Hematopoietic multipotent progenitor cell treated with erythropoietin and hydrocortisone succinate and interleukin-3 and kit ligand, for 8 days (in vitro differentiated cells): ENCODE data around the gene TMEM164.

Experiments
- DNase-seq: peaks from one replicate; pipeline ENCODE4 v3.0.0-alpha.2; 2015

Gene TMEM164

DNA sequence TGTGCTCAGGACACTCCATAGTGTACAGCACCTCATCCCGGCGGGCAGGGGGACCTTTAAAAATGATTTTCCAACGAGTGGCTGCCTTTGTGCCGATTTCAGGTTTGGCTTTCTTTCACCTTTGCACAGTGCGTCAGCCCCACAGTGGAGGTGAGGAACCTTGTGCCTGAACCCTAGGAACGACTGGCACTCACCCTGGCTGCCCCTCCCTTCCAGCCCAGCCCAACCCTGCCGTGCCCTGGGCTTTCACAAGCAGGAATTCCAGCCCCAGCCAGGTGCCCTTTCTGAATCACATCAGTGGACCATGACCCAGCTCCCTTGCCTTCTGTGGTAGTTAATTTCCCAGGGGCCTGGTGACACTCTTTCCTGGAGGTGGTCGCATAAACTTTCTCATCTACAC, 1.3 kb downstream of the TMEM164 start:
- DNase-seq, result no peak

DNA sequence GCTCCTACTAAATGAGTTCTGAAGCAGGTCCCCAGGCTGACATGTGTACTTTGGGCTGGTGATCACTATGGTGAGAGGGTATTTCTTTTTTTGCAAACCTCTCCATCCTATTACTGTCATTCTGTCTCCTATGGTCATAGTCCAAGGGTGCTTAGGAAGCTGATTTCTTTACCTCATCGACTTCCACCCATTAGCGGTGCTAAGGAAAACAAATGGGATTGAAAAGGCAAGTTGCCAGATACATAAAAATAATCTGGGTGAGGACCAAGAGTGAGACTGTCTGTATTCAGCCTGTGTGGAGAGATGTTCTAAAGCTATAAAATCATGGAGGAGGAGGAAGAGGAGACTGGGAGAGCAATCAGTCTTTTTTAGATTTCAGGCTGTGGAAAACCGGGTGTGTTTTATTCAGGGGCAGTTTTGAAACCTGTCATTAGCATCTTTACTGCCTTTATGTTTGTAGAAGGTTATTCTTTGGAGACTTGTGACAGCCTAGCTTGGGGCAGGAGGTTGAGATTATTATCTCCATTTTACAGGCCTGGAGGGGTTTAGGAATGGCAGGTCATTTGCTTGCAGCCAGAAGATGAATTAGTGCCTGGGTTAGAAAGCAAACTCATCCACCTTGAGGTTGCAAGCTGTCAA, 1.9 kb downstream of the TMEM164 start:
- DNase-seq, result no peak

DNA sequence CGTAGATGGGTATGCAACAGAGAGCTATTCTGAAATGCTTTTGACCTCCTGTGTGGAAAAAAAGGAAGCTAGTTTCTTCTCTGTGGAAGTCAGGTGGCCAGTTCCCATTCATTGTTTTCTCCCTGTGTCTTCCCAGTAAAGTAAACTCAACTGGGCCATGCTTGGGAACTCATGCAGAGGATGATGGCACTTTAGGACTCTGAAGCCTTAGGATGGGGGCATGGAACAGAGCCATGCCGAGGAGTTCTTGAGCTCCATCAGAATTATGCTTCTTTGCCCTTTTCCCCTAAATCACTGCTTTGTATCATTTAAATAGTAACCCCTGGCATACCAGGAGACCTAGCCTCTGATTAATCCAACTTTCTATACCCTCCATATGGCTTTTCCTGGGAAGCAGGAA, 3.2 kb downstream of the TMEM164 start:
- no peak for DNase-seq

DNA sequence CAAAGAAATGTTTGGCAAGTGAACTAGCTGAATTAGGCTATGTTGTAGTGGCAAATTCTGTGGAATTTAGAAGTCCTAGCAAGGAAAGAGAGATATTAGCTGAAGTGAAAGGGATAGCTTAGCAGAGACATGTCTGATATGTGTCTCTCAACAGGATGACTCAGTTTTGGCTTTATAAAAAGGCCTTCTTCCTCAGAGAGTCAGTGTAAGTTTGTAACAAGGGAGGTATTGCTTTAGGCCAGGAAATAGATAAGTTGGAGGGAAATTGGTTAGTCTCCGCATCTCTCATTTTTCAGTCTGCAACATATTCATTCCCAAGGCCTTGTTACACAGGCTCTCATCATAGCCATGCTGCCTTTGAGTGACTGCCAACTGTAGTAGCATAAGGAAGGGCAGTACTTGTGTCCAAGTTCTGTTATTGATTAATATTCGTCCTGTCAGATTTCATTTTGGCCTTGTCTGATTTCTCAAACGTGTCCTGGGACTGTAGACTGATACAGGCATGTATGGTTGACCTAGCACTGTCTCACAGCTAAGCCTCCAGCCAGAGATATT, 4.0 kb downstream of the TMEM164 start:
- no peak for DNase-seq

DNA sequence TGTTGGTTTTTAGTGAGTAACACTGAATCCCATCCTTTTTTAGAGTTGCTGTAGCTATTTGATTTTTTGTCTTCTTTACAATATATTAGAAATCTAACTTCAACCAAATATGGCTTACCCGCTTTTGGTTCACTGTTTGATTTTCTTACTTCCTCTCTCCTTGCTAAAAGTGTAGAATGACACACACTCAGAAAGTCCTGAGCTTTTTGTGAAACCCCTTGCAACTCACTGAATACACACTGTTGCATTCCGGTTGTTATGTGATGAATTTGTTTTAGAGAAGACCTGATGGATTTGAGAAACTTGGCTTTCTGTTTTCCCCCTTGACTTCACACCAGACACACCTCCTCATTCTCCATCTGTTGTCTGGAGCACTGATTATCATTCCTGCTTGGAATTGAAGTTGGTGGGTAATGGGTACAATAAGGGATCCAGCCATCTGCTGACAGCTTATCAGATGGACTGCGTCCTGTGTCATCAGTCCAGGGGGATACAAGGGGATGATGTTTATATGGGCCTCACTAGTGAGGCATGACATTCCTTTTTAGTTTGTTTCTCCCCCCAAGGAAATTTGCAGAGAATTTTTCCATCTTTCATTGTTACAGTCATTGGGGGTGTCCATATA, 5.2 kb downstream of the TMEM164 start:
- DNase-seq, result no peak

DNA sequence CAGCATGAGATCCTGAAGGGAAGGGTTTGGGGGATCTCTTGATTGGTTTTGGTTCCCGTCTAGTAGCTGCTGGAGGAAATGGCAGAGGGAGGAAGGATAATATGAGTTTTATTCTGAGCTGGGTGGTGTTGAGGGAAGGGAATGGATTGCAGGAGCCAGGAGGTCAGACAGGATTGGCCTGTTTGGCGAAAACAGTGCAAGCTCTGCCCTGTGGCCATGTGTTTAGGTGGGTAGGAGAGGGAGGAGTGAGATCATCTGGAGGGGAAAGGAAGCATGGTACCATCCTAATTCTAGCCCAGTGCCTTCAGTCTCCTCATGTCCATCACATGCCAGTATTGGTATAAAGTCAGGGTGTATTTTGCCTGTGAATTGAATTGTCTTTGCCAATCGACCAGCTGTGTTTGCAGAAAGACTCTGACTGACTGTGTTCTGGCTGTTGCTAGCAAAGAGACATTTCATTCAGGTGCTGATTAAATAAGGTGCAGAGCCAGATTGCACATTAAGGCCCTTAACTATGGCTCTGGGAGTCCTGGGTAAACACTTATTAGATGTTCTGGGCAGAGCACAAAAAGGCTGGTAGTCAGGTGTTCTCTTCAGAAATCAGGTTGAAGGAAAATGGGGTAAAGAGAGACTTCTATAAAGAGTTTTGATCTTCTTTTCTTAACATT, 10.0 kb downstream of the TMEM164 start:
- DNase-seq, result no peak

DNA sequence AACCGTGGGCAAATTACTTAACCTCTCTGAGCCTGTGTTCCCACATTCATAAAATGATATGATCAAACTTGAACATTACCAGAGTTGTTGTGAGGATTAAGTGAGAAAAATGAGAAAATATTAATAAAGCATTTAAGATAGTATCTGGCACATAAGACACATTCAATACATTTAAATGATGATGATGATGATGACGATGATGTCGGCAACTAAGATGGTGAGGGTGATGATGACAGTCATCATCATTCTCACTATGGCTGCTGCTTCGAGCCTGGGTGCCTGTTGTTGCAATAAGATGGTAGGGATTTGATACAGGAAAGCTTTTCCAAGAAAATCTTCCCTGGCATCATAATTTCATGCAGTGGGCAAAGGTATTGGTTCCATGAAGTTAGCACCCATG, 11.1 kb downstream of the TMEM164 start:
- no peak for DNase-seq

DNA sequence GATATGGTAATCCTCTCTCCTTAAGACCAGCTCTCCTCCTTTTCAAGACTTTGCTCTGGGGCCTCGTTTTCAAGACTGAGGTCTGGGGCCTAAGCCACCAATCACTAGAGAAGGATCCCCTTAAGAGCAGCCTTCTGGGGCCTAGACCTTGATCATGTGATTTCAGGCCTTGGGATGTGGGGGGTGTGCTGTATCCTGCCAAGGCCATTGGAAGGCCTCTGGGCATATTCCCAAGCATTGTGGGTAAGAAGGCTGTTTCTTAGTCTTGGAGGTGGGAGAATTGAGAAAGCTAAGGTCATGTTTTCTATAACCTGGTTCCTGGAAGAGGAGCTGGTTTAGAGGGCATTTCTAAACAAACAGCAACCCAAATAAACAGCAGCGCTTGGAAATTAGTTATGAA, 12.1 kb downstream of the TMEM164 start:
- no peak for DNase-seq

DNA sequence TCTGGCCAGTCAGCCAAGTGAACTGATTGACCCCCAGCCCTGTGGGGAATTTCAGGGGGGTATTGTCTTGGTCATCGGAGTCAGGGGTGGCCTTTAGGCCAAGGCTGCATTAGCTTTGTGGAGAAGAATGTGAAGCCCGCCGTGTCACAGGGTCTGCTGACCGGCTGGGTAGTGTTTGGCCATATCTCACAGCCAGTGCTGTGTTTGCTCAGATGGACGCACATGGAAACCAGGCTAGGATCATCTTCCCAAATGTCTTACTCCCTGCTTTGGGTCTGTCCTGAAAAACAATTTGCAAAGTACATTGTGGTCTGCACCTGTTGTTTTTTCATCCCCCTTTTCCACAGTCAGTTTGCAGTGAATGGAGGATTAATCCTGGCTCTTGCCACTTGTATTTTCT, 13.0 kb downstream of the TMEM164 start:
- no peak for DNase-seq

DNA sequence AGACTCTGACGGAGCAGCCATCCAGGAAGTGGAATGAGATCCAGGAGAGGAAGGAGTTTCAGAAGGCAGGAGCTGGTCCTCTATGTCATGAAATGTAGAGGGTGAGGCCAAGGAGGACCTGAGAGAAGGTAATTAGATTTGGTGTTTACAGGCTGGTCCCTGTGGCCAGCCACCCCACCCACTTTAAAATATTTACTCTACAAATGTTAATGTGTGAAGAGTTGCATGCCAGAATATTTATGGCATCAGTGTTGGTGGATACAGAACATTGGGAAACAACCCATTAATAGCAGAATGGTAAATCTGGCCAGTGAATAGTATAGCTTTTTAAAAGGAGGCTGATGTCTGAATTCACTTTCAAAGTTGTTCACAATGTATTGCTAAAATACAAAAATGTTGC, 17.6 kb downstream of the TMEM164 start:
- no peak for DNase-seq

DNA sequence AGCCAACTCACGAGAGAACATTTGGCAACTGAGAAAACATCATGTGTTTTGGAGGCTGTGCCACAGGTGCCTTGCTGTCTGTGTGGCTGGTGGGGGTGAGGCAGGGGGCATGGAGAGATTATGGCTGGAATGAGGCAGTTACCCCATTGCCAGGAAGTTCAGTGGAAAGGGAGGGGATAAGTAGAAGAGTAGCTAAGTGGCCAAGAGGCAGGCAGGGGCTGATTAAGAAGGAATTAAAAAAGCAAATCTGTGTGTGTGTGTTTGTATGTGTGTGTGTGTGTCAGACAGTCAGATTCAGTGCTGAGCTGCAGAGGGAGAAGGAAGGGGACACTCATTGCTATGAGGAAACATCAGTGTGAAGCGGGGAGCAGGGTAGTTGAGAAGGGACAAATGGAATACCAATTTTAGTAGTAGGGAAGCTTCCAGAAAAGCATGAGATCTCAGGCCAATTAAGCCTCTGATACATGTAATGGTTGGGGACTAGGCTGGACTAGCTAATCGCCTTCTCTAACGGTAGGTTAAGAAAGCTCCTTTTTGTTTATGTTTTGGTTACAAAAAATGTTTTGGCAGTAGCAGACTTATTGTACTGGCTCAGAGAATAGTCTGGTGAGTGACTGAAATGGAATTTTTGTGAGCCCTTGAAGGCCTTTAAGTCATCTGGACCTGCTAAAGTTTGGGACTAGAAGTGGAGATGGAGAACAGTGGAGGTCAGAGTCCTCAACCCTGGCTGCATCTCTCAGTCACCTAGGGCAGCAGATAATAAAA, 18.5 kb downstream of the TMEM164 start:
- no peak for DNase-seq

DNA sequence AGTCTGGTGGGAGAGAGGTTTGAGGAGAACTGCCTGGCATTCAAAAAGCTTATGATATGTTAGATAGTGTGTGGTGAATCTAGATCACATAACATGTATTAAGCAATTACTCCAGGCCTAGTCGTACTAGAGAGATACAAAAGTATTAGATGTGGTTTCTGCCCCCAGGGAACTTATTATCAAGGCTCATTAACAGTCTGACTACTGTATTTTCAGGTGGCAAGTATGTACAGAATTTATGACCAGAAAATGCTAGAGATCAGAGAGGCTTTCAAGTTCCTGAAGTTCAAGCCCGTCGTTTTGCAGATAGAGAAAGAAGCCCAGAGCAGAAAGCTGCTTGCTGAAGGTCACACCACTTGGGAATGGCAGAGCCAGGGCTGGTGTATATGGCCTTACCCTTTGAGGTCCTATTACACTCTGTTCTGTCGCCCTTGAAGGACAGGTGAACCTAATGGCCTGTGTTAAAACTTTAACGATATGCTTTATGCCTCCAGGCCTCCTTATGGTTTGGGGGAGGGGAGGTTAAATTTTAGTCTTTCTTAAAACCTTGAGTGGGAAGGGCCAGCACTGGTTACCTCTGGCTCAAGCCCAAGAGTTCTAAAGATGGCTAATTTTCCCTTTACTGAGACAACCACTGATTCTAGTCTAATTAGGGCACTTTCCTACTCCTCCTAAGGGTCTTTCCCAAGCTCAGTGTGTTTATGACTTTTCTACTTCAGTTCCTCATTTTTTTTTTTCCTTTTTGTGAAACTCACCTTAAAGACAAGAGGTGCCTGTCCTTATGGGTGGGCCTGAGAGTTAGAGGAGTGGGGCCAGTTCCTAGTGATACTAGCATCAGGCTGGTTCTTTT, 19.9 kb downstream of the TMEM164 start:
- no peak for DNase-seq

DNA sequence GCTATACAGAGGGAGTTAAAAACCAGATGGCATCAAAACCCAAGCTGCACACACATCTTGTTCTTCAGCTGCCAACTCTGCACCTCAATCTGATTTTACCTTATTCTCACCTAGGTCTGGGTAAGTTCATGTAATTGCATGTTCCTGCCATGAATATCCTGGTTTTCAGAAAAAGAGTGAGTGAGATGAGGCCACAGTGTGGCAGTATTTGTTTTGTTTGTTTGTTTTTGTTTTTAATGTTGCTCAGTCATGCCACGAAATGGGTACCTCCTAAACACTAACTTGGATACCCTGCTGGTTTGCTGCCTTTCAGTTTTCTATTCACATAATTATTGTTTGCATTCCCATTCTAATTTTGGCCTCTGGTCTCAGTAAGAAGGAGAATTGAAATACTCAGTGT, 22.5 kb downstream of the TMEM164 start:
- no peak for DNase-seq

DNA sequence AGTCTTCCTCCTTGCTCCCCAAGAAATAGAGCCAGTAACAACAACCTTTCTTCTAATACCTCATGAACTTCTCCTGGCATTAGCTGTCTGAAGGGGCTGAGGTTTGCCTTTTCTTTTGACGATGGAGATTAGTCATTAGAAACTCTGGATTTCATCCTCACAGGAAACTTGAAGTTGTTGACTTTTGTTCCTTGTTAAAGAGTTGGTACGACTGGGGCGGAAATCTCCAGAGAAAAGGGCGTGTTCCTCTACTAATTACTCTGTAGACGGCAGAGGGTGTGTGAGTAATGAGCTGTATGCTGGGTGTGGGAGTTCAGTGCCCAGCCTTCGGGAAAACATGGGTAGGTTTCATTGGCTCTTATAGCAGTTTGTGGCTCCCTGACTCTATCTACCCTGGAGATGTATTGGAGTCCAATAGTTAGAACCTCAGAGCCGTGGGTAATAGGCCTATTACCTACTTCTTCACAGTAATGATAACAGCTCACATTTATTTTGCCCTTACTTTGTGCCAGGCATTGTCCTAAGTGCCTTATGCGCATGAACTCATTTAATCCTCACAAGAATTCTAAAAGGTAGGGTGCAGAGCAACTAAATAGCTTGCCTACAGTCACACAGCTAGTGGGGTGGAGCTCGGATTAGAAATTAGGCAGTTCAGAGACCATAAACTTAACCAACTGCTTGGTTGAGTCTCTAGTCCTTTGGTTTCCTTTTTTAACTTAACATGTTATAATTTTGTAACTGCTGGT, 23.4 kb downstream of the TMEM164 start:
- no peak for DNase-seq

DNA sequence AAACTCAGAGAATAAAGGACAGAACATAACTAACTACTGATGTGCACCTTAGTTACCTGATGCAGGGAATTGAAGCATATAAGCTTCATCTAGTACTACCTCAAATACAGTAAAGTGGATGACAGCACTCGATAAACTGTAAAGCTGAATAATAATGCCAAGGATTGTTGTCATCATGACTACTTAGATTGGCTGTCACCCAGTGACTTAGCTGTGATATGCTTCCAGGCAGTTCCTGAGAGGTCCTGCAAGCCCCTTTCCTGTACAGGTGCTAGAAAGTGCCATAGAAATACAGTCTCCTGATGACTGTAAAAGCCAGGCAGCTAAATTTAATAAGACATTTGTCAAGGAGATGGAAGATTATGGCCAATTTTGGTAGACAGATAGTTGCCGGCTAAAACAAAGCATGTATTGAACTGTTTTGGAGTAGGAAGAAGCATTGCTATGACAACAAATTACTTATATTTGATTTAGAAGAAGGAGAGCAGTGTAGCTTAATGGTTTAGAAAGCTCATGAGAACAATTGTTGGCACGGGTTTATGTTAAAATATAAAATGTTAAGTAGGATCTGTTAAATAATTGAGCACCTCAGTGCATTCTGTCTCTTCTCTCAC, 29.7 kb downstream of the TMEM164 start:
- no peak for DNase-seq

DNA sequence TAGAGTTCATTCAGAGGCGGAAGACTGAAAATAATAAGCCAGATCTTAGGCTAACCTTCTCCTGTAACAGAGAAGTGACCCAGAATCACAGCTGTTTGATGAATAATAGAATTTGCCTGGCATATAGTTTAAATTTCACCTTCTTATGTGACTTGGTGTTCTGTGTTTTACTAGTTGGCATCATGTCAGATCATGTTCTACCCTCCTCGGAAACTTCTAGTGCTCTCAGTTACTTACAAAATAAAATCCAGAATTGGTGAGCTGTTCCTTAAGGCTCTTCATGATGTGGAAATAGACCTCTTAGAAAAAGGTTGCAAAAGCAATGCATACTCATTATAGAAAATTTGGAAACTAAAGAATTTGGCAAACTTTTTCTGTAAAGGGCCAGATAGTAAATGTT, 31.1 kb downstream of the TMEM164 start:
- no peak for DNase-seq

DNA sequence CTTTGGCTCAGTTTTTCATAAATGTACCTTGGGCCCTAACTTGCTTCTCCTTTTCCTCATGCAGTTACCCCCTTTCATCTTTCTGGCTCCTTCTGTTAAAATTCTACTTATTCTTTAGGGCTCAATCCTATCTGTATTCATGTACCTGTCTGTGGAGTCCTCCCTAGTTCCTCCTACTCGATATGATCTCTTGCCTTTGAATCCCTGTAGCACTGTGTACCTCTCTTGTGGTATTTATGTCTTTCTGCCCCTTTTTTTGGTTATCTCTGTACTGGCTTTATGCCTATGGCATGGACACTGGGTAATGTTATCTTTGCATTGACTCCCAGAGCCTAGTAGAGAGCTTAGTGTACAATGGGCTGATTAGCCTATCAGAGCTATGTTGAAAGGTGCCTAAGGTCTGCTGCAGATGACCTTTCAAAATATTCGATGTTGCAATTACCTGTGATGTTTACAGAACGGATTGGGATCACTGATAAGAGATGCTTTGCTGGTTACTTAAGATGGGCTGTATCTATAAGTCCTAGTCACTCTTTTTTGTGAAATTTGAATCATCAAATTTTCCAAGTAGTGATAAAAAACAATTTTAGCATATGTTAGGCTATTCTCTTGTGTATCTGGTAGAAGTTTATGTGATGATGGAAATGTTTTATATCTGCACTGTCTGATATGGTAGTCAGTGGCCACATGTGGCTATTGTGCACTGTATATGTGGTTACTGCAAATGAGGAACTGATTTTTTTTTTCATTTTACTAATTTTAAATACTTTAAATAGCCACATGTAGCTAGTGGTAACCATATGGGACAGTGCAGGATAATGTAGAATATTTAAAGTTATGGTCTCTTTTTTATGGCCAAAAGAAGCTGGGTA, 33.5 kb downstream of the TMEM164 start:
- DNase-seq, result peak; percentile 33

DNA sequence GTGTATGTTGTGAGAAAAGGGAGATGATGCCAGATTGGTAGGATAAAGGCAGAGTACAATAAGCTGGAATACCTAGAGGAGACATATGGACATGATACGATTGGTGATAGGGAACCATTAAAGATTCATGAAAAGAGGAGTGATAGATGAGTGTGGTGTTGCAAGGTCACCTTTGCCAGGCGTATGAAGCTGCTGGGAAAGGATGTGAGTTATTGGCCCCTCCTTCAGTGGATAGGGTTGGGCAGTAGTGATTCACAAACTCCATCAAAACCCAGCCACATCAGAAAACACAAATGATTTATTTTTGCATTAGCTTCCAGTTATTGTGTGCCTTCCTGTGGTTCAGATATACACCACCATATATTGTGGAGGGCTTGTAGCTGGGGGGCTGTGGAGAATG, 34.3 kb downstream of the TMEM164 start:
- DNase-seq, result no peak

DNA sequence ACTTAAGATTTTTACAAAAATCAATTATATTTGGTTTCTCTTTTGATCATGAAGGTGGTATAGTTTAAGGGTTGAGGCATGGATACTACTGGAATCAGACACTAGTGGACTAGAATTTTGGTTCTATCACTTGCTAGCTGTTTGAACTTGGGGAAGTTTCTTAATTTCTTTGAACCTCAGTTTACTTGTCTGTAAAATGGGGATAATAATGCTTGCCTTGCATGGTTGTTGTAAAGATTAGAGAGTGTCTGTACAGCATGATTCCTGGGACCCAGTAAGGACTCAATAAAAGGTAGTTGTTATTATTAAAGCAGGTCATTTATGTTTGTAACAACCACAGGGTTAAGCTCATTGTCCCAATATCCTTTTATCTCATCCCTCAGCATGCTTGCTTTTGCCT, 36.0 kb downstream of the TMEM164 start:
- DNase-seq, result no peak

DNA sequence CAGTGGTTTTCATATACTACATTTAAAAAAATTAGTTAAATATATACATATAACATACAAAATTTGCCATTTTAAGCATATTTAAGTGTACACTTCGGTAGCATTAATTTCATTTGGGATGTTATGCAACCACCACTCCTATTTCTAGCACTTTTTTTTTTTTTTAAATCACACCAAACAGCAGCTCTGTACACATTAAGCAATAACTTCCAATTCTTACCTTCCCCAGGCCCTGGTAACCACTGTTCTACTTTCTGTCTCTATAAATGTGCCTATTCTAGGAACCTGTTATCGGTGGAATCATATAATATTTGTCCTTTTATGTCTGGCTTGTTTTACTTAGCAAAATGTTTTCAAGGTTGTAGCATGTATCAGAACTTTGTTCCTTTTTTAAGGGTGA, 39.1 kb downstream of the TMEM164 start:
- DNase-seq, result no peak
